Sigmoid colon (tissue), 7 donors: ENCODE results near the gene COL9A3. TPM values are rescaled to one million over a fixed set of nuclear protein-coding genes. Genes with fewer than 3 reads are reported as not detected.
A peak's percentile ranks its signal among the peaks of the same experiment; 100 is the strongest.

Experiments used
- DNase-seq: peaks from one replicate; pipeline ENCODE4 v3.0.0-alpha.2; 2019
- H3K27ac ChIP-seq, 4 donors: fragments of 200-600 bp; sonication (generic); one replicate each; pipeline ENCODE4 v1.5.1; 2016 to 2019; ENCODE audit warnings: mild to moderate bottlenecking in 1 of 4
- H3K27me3 ChIP-seq, 3 donors: fragments of 200-600 bp; sonication (generic); one replicate each; pipeline ENCODE4 v1.5.1; 2019; ENCODE audit warnings: mild to moderate bottlenecking in 1 of 3
- H3K36me3 ChIP-seq, 4 donors: fragments of 200-600 bp; sonication (generic); one replicate each; pipeline ENCODE4 v1.5.1; 2016 to 2019
- H3K4me1 ChIP-seq, 4 donors: fragments of 200-600 bp; sonication (generic); one replicate each; pipeline ENCODE4 v1.5.1; 2017 to 2019
- H3K4me3 ChIP-seq, 4 donors: fragments of 200-600 bp; sonication (generic); one replicate each; pipeline ENCODE4 v1.5.1; 2017 to 2019; ENCODE audit warnings: mild to moderate bottlenecking in 2 of 4, moderate library complexity in 1 of 4
- H3K9me3 ChIP-seq, 4 donors: fragments of 200-600 bp in 3 of 4; sonication (generic) in 3 of 4; one replicate each; pipeline versions ENCODE4 v1.5.1 to v1.6.1; 2013 to 2019
- EP300 ChIP-seq, 4 donors: sonication (generic); formaldehyde crosslinking; IDR thresholded peaks; one replicate each; pipeline ENCODE4 v1.6.1; 2017; ENCODE audit warnings: antibody characterized with exemption in 4 of 4
- POLR2A ChIP-seq, 2 donors: fragments of 450-650 bp; IDR thresholded peaks; one replicate each; pipeline ENCODE4 v1.6.1; 2016; ENCODE audit warnings: antibody characterized with exemption in 2 of 2, mild to moderate bottlenecking in 2 of 2, moderate library complexity in 2 of 2
- POLR2AphosphoS5 ChIP-seq, 4 donors: sonication (generic); formaldehyde crosslinking; IDR thresholded peaks; one replicate each; pipeline ENCODE4 v1.6.1; 2017; ENCODE audit warnings: antibody characterized with exemption in 4 of 4
- WGBS, 2 donors: extraction: QIAGEN DNeasy Blood & Tissue Kit; methylation state at CpG; one replicate each; pipeline ENCODE4 v1.1.7; 2013; 5-methylcytosine and 5-hydroxymethylcytosine counted together
- intact Hi-C: fragments of 100-400 bp; cut with DNase I; formaldehyde crosslinking; loops from one replicate; pipeline ENCODE4 v1.15.1; 2023
- polyA plus RNA-seq, 3 donors: library from polyadenylated mRNA; stranded (reverse); fragments of 200-250 nt; gene quantifications; one replicate each; pipeline ENCODE4 v1.2.3, GENCODE V29; 2013
- total RNA-seq, 4 donors: library from RNA; depleted of rRNA; stranded (reverse); fragments of >200 nt; gene quantifications; one replicate each; pipeline ENCODE4 v1.1.0, GENCODE V29; 2016
- TF ChIP-seq, protein P1 (sequence below), 4 experiments: fragments of 450-650 bp in 3 of 4; fragments of 200-600 bp in 1 of 4; IDR thresholded peaks; one replicate each; pipeline ENCODE4 v1.5.1; 2016 to 2019; ENCODE audit warnings: antibody characterized with exemption in 4 of 4, mild to moderate bottlenecking in 3 of 4, moderate library complexity in 2 of 4
- donor health status: healthy with polysubstance abuse.
- donor health status: Bipolar disorder and iron deficiency.
- donor health status: healthy.

The COL9A3 gene
- total and polyA plus RNA-seq, 7 donors = 1.8 to 20.8 (median 5.8) TPM

DNA sequence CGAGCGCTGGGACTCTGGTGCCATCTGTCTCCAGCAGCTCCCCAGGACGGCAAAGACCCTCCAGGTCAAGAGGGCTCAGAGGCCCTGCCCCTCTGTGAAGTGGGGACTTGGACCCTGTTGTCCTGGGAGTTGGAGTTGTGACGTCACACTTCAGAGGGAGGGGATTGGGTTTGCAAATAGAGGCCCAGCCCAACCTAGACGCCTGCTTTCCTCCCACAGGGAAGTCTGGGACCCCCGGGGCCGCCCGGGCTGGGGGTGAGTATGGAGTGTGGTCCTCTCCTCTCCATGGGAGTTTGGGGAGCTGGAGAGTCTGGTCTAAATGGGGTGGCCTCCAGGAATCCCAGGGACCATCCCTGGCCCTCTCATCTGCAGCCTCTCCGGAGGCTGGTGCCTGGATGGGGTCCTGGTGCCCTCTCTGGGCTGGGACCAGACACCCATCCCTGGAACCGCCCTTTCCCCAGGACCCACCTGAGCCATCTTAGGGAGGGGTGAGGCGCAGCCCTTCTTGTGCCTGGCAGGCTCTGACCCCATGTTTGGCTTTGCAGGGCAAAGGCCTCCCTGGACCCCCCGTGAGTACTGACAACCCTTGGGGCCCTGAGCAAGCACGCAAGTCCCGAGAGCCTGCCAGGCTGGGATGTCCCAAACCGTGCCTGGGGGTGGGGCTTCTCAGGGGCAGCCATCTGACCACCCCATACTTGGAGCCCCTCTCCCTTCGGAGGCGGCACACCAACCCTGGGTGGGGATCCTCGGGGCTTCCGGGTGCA is 4.3 kb downstream of the COL9A3 start:
- Histone ChIP-seq H3K4me3 (no peak overlapping the region), H3K27me3 (peaks cover 19 to 41% (median 31%) of the 10 kb centered on the region in 3 donors), H3K9me3 (no peaks in the 10 kb centered on the region), H3K4me1 (peaks cover 3 to 49% (median 39%) of the 10 kb centered on the region in 4 donors), H3K27ac (no peak overlapping the region), H3K36me3 (no peaks in the 10 kb centered on the region)
- TF ChIP-seq EP300 (IDR thresholded peaks at IDR 0.05) = no peak
- TF ChIP-seq, protein P1, sequence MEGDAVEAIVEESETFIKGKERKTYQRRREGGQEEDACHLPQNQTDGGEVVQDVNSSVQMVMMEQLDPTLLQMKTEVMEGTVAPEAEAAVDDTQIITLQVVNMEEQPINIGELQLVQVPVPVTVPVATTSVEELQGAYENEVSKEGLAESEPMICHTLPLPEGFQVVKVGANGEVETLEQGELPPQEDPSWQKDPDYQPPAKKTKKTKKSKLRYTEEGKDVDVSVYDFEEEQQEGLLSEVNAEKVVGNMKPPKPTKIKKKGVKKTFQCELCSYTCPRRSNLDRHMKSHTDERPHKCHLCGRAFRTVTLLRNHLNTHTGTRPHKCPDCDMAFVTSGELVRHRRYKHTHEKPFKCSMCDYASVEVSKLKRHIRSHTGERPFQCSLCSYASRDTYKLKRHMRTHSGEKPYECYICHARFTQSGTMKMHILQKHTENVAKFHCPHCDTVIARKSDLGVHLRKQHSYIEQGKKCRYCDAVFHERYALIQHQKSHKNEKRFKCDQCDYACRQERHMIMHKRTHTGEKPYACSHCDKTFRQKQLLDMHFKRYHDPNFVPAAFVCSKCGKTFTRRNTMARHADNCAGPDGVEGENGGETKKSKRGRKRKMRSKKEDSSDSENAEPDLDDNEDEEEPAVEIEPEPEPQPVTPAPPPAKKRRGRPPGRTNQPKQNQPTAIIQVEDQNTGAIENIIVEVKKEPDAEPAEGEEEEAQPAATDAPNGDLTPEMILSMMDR (IDR thresholded peaks at IDR 0.05) = no peak
- no peak for TF ChIP-seq POLR2A (IDR thresholded peaks at IDR 0.05)
- TF ChIP-seq POLR2AphosphoS5 (IDR thresholded peaks at IDR 0.05) = no peak
- DNase-seq = no peak
- intact Hi-C loops = no loop called here
- 74 to 86% methylated on average over 19 of the region's 19 CpGs for WGBS, 2 donors

DNA sequence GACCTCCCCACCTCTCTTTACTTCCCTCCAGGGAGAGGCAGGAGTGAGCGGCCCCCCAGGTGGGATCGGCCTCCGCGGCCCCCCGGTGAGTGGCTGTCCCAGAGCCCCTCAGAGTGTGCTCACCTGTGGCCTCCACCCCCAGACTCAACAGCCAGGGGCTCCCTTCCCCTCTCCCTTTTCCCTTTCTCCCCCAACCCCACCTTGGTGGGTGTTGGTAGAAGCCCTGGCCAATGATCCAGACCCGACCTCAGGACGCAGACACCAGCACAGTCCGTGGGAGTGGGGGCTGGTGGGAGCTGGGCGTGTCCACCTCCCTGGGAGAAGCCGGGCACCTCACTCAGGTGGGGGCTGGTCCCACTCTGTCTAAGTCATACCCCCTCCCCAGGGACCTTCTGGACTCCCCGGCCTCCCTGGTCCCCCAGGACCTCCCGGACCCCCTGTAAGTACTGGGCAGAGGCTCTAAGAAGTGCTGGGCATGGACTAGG is 4.9 kb downstream of the COL9A3 start:
- H3K9me3 ChIP-seq = no peaks in the 10 kb centered on the region
- H3K27me3 ChIP-seq = peaks cover 13 to 35% (median 24%) of the 10 kb centered on the region in 3 donors
- 79 to 90% methylated on average over 12 of the region's 12 CpGs for WGBS, 2 donors
- no peak overlapping the region for H3K4me3 ChIP-seq
- no peaks in the 10 kb centered on the region for H3K36me3 ChIP-seq
- intact Hi-C loops = no loop called here
- H3K4me1 ChIP-seq = peaks cover 3 to 42% (median 33%) of the 10 kb centered on the region in 4 donors
- no peak for TF ChIP-seq POLR2AphosphoS5 (IDR thresholded peaks at IDR 0.05)
- TF ChIP-seq EP300 (IDR thresholded peaks at IDR 0.05) = no peak
- no peak for TF ChIP-seq POLR2A (IDR thresholded peaks at IDR 0.05)
- TF ChIP-seq, protein P1 (IDR thresholded peaks at IDR 0.05) = no peak
- H3K27ac ChIP-seq = no peak overlapping the region
- no peak for DNase-seq

DNA sequence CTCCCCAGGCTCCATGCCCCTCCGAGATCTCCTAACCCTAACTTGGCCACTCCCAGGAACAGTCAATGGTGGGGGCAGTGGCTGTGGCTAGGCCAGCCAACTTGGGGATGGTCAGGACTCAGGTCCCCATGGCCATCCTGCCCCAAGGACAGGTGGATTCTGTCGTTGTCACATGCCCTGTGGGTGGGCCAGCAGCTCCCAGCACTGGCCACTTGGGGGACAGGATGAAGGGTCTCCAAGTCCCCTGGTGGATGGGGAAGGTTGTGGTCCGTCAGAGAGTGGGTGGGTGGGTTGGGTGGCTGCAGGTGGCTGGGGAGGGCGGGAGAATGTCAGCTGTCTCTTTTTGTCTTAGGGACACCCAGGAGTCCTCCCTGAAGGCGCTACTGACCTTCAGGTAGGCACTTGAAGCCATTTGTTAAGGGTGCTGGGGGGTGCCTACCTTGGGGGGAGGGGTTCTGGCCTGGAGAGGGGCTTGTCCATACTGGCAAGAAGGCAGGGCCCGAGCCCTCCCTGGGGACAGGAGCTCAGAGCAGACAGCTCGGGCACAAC is 5.5 kb downstream of the COL9A3 start:
- 41 to 68% methylated on average over 7 of the region's 7 CpGs for WGBS, 2 donors
- Histone ChIP-seq H3K4me3 (no peak overlapping the region), H3K4me1 (peaks cover 3 to 37% (median 30%) of the 10 kb centered on the region in 4 donors), H3K9me3 (no peaks in the 10 kb centered on the region), H3K27ac (no peak overlapping the region), H3K27me3 (peaks cover 7 to 29% (median 19%) of the 10 kb centered on the region in 3 donors), H3K36me3 (no peaks in the 10 kb centered on the region)
- DNase-seq = no peak
- intact Hi-C loops = no loop called here
- TF ChIP-seq, protein P1 (IDR thresholded peaks at IDR 0.05) = no peak
- TF ChIP-seq EP300 (IDR thresholded peaks at IDR 0.05) = no peak
- TF ChIP-seq POLR2AphosphoS5 (IDR thresholded peaks at IDR 0.05) = no peak
- TF ChIP-seq POLR2A (IDR thresholded peaks at IDR 0.05) = no peak

DNA sequence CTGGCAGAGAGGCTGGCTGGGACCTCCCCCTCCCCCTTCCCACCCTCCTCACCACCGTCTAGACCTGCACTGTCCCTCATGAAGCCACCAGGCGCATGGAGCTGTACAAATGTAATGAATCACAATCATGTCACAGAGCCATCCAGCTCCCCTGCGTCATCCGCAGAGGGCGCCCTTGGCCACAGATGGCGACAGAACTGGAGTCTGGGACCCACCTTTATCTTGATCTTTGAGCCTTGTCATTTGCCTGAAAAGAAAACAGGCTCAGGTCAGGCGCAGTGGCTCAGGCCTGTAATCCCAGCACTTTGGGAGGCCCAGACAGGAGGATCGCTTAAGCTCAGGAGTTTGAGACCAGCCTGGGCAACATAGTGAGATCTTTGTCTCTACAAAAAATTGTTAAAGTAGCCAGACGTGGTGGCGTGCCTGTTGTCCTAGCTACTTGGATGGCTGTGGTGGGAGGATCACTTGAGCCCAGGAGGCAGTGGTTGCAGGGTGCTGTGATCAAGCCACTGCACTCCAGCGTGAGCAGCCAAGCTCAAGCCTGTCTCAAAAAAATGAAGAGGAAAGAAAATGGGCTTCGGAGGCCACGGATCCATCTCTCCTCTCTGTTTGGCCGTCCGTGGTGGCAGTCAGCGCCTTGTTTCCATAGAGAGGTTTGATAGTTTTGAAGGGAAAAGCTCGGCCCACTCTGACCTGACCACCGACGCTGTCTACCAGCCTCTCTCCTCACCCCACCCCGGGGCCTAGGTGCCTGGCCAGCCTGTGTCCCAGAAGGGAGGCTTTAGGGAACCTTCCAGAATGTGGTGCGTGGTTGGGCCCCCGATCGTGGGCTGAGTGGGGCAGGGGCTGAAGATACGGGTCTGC is 6.2 kb downstream of the COL9A3 start:
- peaks cover 3 to 33% (median 28%) of the 10 kb centered on the region in 4 donors for H3K4me1 ChIP-seq
- TF ChIP-seq, protein P1 (IDR thresholded peaks at IDR 0.05) = peak in 1 of 4 experiments; percentile 14
- TF ChIP-seq POLR2AphosphoS5 (IDR thresholded peaks at IDR 0.05) = no peak
- intact Hi-C loops = no loop called here
- H3K27me3 ChIP-seq = peaks cover under 1 to 22% (median 12%) of the 10 kb centered on the region in 3 donors
- no peak overlapping the region for H3K27ac ChIP-seq
- 66 to 78% methylated on average over 24 of the region's 24 CpGs for WGBS, 2 donors
- no peaks in the 10 kb centered on the region for H3K36me3 ChIP-seq
- no peak overlapping the region for H3K4me3 ChIP-seq
- H3K9me3 ChIP-seq = no peaks in the 10 kb centered on the region
- DNase-seq = no peak
